ENCODE data around the gene NTSR1. TPM values are rescaled to one million over a fixed set of nuclear protein-coding genes. Genes with fewer than 3 reads are reported as not detected.

The NTSR1 gene
- total and polyA plus RNA-seq, 2 of the 8 experiments (the other 6 are each of a cell fraction or from before 2014, with no cell fraction given), result 0.53 to 0.89 TPM

- POLR2A ChIA-PET (ENCODE audit: partially characterized antibody), result no interaction called here
Observed at GRCh38 chr20:62762801-62763368, 54.2 kb downstream of the NTSR1 start.

More at GRCh38 chr20:62762801-62763368, 54.2 kb downstream of the NTSR1 start:
- no peak overlapping the region for H3K4me3 ChIP-seq (ENCODE audit: extremely low read depth in 1 of 4, insufficient read depth in 2 of 4, low read depth in 3 of 4, low read length in 4 of 4)
- H3K4me1 ChIP-seq (replicated peaks in 1 of 4; ENCODE audit: control insufficient read depth in 3 of 4, insufficient read depth in 4 of 4, low read length in 3 of 4), result no peaks in the 10 kb centered on the region; a peak in 3 of 7 replicates
- no peak overlapping the region for H3K18ac ChIP-seq (ENCODE audit: extremely low read depth, low read length)
- no peak overlapping the region for H3K4me2 ChIP-seq (ENCODE audit: insufficient read depth in 1 of 2, low read depth in 2 of 2, low read length in 2 of 2)
- H3K23me2 ChIP-seq (ENCODE audit: low read depth, low read length), result no peaks in the 10 kb centered on the region
- H3K79me1 ChIP-seq (ENCODE audit: low read depth, low read length), result no peaks in the 10 kb centered on the region
- H3K4ac ChIP-seq (replicated peaks; ENCODE audit: insufficient read length, low read depth, low read length), result no peak overlapping the region
- no peaks in the 10 kb centered on the region for H3K9me3 ChIP-seq (ENCODE audit: insufficient read depth in 2 of 2, low read depth in 1 of 2, low read length in 1 of 2)
- DNase-seq (ENCODE audit: low read depth in 1 of 2, low spot score in 2 of 2) (no peak), FAIRE-seq (no peak)
- H2BK120ac ChIP-seq (replicated peaks; ENCODE audit: low read depth, low read length), result no peak overlapping the region
- TF ChIP-seq GABPA (IDR thresholded peaks at IDR 0.05; ENCODE audit: borderline replicate concordance, insufficient read depth, low read length) (no peak), RBBP5 (IDR thresholded peaks at IDR 0.05; ENCODE audit: borderline replicate concordance, low read depth, low read length) (no peak), RNF2 (IDR thresholded peaks at IDR 0.05; ENCODE audit: borderline replicate concordance, low read depth, low read length, missing control alignments, poor library complexity, severe bottlenecking) (no peak), JUND (IDR thresholded peaks at IDR 0.05; ENCODE audit: low read length) (no peak)
- TF ChIP-seq, protein P1, sequence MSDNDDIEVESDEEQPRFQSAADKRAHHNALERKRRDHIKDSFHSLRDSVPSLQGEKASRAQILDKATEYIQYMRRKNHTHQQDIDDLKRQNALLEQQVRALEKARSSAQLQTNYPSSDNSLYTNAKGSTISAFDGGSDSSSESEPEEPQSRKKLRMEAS (IDR thresholded peaks at IDR 0.05), result no peak
- no peak overlapping the region for H2BK12ac ChIP-seq (ENCODE audit: low read depth, low read length)
- no peak overlapping the region for H3K9ac ChIP-seq (replicated peaks in 1 of 4; ENCODE audit: extremely low read depth in 1 of 4, low read depth in 3 of 4, low read length in 3 of 4)
- H3K36me3 ChIP-seq (ENCODE audit: control insufficient read depth in 2 of 4, insufficient read depth in 4 of 4, low read length in 3 of 4), result no peaks in the 10 kb centered on the region
- H4K5ac ChIP-seq (ENCODE audit: insufficient read length, low read depth, low read length), result no peak overlapping the region
- H3K14ac ChIP-seq (ENCODE audit: insufficient read length), result no peak overlapping the region
- H3K27ac ChIP-seq (ENCODE audit: low read depth, low read length), result no peak overlapping the region
- H3K79me2 ChIP-seq (ENCODE audit: control insufficient read depth in 1 of 2, insufficient read depth in 2 of 2, low read length in 2 of 2), result no peaks in the 10 kb centered on the region
- no peaks in the 10 kb centered on the region; a peak in 1 of 7 replicates for H3K27me3 ChIP-seq (replicated peaks in 1 of 4; ENCODE audit: control insufficient read depth in 3 of 4, extremely low read depth in 1 of 4, insufficient read depth in 3 of 4, low read length in 3 of 4)
- 89% methylated on average over 13 of the region's 16 CpGs; no CpG with 5 or more reads in 1 of the 2 experiments for WGBS, 2 experiments (ENCODE audit: extremely low coverage in 1 of 2, insufficient coverage in 1 of 2, insufficient read length in 1 of 2, insufficient replicate concordance in 2 of 2, low coverage in 1 of 2, low lambda C conversion rate in 2 of 2, missing lambda C conversion rate in 1 of 2)
- H4K20me1 ChIP-seq (replicated peaks in 1 of 2; ENCODE audit: control insufficient read depth in 1 of 2, insufficient read depth in 2 of 2, low read length in 2 of 2), result peaks cover 0 to 1% of the 10 kb centered on the region in 2 experiments
- H3K56ac ChIP-seq (replicated peaks; ENCODE audit: insufficient read length, low read depth, low read length), result no peak overlapping the region
- H4K8ac ChIP-seq (ENCODE audit: extremely low read depth, insufficient read depth, low read length), result no peak overlapping the region
- H4K91ac ChIP-seq (replicated peaks; ENCODE audit: insufficient read length, low read length), result no peak overlapping the region
- CTCF ChIA-PET (ENCODE audit: partially characterized antibody), result interaction anchor here (0.9 to 1.4 kb wide), 5 partner anchors 11 to 29 kb away, joined by 3 to 4 read pairs (median 3); no protein-coding TSS in a partner anchor
- no peak overlapping the region for H2AK5ac ChIP-seq (ENCODE audit: low read depth, low read length)
- H2AFZ ChIP-seq (ENCODE audit: low read length), result no peak overlapping the region
- no peak overlapping the region for H3K23ac ChIP-seq (ENCODE audit: insufficient read length)
- no peak overlapping the region for H2BK20ac ChIP-seq (ENCODE audit: low read length)
- H2BK5ac ChIP-seq (ENCODE audit: low read depth, low read length), result no peak overlapping the region
- H2BK15ac ChIP-seq (ENCODE audit: low read length), result no peak overlapping the region
